Heart left ventricle (tissue), 13 donors: ENCODE results near the gene STK16.

Experiments used
- POLR2A ChIP-seq, 2 donors: fragments of 450-650 bp; IDR thresholded peaks; one replicate each; pipeline ENCODE4 v1.6.1; 2017; ENCODE audit warnings: antibody characterized with exemption in 2 of 2, mild to moderate bottlenecking in 2 of 2, moderate library complexity in 2 of 2
- TF ChIP-seq, protein P1 (sequence below), 12 donors: fragments of 200-600 bp; sonication (generic) in 4 of 12; IDR thresholded peaks; one replicate each; pipeline versions ENCODE4 v1.5.0 to v1.8.0; 2018 to 2022; ENCODE audit warnings: antibody characterized with exemption in 12 of 12, mild to moderate bottlenecking in 5 of 12
- donor health status: ischemic (EF 13 %, LVEDD 7.1; RV severe dilation, severe dysfunction).
- donor health status: DM: no; HTN: yes; CAD: no.
- donor health status: DM: no; HTN: no; CAD: no.
- donor health status: ischemic (EF 25% LVEDD 6.9; RV normal size, moderate dysfunction).
- donor health status: ischemic (EF 25% LVEDD 5.7; RV mildly dilated, moderate dysfunction).
- donor health status: ischemic (EF 35%, LVEDD 5.7; RV mildly dilated, moderate dysfunction).
- donor health status: nonischemic (EF 11% LVEDD 7.7; RV severe dilation, severe dysfunction).
- donor health status: DM: yes; HTN: yes; CAD: no.
- donor health status: PGD.
- donor health status: ischemic (EF 29% LVEDD 5.4; RV normal size, mild dysfunction).
- donor health status: nonischemic (EF 23%, LVEDD 6.1; RV moderate dilation, normal function).

- TF ChIP-seq POLR2A (IDR thresholded peaks at IDR 0.05) = no peak
- TF ChIP-seq, protein P1, sequence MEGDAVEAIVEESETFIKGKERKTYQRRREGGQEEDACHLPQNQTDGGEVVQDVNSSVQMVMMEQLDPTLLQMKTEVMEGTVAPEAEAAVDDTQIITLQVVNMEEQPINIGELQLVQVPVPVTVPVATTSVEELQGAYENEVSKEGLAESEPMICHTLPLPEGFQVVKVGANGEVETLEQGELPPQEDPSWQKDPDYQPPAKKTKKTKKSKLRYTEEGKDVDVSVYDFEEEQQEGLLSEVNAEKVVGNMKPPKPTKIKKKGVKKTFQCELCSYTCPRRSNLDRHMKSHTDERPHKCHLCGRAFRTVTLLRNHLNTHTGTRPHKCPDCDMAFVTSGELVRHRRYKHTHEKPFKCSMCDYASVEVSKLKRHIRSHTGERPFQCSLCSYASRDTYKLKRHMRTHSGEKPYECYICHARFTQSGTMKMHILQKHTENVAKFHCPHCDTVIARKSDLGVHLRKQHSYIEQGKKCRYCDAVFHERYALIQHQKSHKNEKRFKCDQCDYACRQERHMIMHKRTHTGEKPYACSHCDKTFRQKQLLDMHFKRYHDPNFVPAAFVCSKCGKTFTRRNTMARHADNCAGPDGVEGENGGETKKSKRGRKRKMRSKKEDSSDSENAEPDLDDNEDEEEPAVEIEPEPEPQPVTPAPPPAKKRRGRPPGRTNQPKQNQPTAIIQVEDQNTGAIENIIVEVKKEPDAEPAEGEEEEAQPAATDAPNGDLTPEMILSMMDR (IDR thresholded peaks at IDR 0.05) = no peak
These were observed 511 bp upstream of the STK16 start for GRCh38 chr2:219244789-219245147.
